ENCODE measurements around the gene SUFU.

GRCh38 chr10:102639537-102639936 lies 135.8 kb downstream of the SUFU start:
- TF ChIP-seq CTCF (IDR thresholded peaks at IDR 0.05 in 8 of 11, conservative IDR thresholded peaks at IDR 0.05 in 3 of 11), result no peak
- no peak for TF ChIP-seq POLR2A (IDR thresholded peaks at IDR 0.05)
- TF ChIP-seq POLR2AphosphoS5 (IDR thresholded peaks at IDR 0.05), result no peak

Data from spleen (tissue), 7 donors.